ENCODE measurements around the gene COL27A1. TPM values are rescaled to one million over a fixed set of nuclear protein-coding genes. Genes with fewer than 3 reads are reported as not detected.

Gene COL27A1
- total RNA-seq, 1 experiment from 2014 or later = 12.0 TPM

DNA sequence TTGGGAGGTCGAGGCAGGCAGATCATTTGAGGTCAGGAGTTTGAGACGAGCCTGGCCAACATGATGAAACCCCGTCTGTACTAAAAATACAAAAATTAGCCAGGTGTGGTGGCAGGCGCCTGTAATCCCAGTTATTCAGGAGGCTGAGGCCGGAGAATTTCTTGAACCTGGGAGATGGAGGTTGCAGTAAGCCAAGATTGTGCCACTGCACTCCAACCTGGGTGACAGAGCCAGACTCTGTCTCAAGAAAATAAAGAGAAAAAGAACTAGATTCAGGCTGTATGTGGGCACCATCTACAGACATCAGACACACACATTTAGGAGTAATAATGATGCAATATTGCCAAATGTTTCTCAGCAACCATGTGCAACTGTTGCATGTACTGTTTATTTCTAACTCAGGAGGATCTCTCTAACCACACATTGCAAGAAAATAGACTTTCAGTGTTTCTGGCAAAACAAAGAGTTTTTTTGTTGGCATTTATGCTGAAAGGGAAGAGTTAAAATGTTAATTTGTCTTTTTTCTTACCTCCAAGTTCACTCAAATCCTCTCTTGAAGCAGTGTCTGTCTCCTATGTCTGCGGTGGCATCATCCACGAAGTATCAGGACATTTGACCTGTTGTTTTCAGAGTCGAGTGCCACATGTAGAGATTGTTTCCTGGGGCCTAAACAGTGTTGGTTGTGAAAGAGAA is 162.5 kb downstream of the COL27A1 start:
- Histone ChIP-seq H3K27me3 (ENCODE audit: insufficient read depth, low read length) (no peaks in the 10 kb centered on the region), H3K9me2 (ENCODE audit: insufficient read depth) (no peaks in the 10 kb centered on the region), H3K36me3 (ENCODE audit: control insufficient read depth in 1 of 2, insufficient read depth in 2 of 2, low read length in 2 of 2) (no peaks in the 10 kb centered on the region), H3K9ac (ENCODE audit: low read length) (no peak overlapping the region), H3K4me1 (ENCODE audit: control insufficient read depth in 1 of 2, insufficient read depth in 2 of 2, low read length in 2 of 2) (no peaks in the 10 kb centered on the region), H3K27ac (ENCODE audit: low read depth, low read length) (no peak overlapping the region), H3K79me2 (ENCODE audit: insufficient read depth, low read length) (no peaks in the 10 kb centered on the region), H3K9me3 (ENCODE audit: control insufficient read depth in 1 of 2, insufficient read depth in 1 of 2, low read depth in 1 of 2, low read length in 2 of 2) (no peaks in the 10 kb centered on the region), H3K4me3 (replicated peaks in 1 of 2; ENCODE audit: low read depth in 1 of 2, low read length in 2 of 2) (no peak overlapping the region), H2AFZ (ENCODE audit: low read depth, low read length, poor library complexity, severe bottlenecking) (no peak overlapping the region), H3K4me2 (ENCODE audit: low read length) (no peak overlapping the region), H4K20me1 (ENCODE audit: insufficient read depth) (no peaks in the 10 kb centered on the region)
- intact Hi-C loops (cut with micrococcal nuclease) = no loop called here
- RAD21 ChIA-PET (ENCODE audit: low non-redundant PET in 1 of 2, low total read pairs in 2 of 2, uncharacterized antibody in 2 of 2, unreplicated experiment in 2 of 2) = interaction anchor here in 1 of 2 experiments (0.7 kb wide), 1 partner anchor 417 kb away, joined by 3 read pairs; no protein-coding TSS in a partner anchor
- POLR2A ChIA-PET = no interaction called here
- no TSS peak for BruUV-seq (replicated peaks)
- DNase-seq (ENCODE audit: low read depth, low spot score) = no peak
- TF ChIP-seq SIN3A (IDR thresholded peaks at IDR 0.05; ENCODE audit: low read depth) = no peak
- TF ChIP-seq, protein P1, sequence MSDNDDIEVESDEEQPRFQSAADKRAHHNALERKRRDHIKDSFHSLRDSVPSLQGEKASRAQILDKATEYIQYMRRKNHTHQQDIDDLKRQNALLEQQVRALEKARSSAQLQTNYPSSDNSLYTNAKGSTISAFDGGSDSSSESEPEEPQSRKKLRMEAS (IDR thresholded peaks at IDR 0.05) = peak; percentile 41
- CTCF ChIA-PET = no interaction called here
- ATAC-seq = no peak

- Histone ChIP-seq H3K27ac (ENCODE audit: low read depth, low read length) (no peak overlapping the region), H3K9me2 (ENCODE audit: insufficient read depth) (no peaks in the 10 kb centered on the region), H3K9me3 (ENCODE audit: control insufficient read depth in 1 of 2, insufficient read depth in 1 of 2, low read depth in 1 of 2, low read length in 2 of 2) (no peaks in the 10 kb centered on the region), H3K36me3 (ENCODE audit: control insufficient read depth in 1 of 2, insufficient read depth in 2 of 2, low read length in 2 of 2) (no peaks in the 10 kb centered on the region), H3K9ac (ENCODE audit: low read length) (no peak overlapping the region), H4K20me1 (ENCODE audit: insufficient read depth) (no peaks in the 10 kb centered on the region), H3K4me1 (ENCODE audit: control insufficient read depth in 1 of 2, insufficient read depth in 2 of 2, low read length in 2 of 2) (no peaks in the 10 kb centered on the region), H2AFZ (ENCODE audit: low read depth, low read length, poor library complexity, severe bottlenecking) (no peak overlapping the region), H3K4me2 (ENCODE audit: low read length) (no peak overlapping the region), H3K27me3 (ENCODE audit: insufficient read depth, low read length) (no peaks in the 10 kb centered on the region), H3K4me3 (replicated peaks in 1 of 2; ENCODE audit: low read depth in 1 of 2, low read length in 2 of 2) (no peak overlapping the region), H3K79me2 (ENCODE audit: insufficient read depth, low read length) (no peaks in the 10 kb centered on the region)
- ChIA-PET RAD21 (ENCODE audit: low non-redundant PET in 1 of 2, low total read pairs in 2 of 2, uncharacterized antibody in 2 of 2, unreplicated experiment in 2 of 2) (interaction anchor here in 1 of 2 experiments (0.7 kb wide), 1 partner anchor 417 kb away, joined by 3 read pairs; no protein-coding TSS in a partner anchor), CTCF (no interaction called here), POLR2A (no interaction called here)
- DNase-seq (ENCODE audit: low read depth, low spot score) (no peak), ATAC-seq (no peak)
- intact Hi-C loops (cut with micrococcal nuclease) = no loop called here
- no TSS peak for BruUV-seq (replicated peaks)
- TF ChIP-seq YY1 (IDR thresholded peaks at IDR 0.05; ENCODE audit: extremely low read depth, insufficient replicate concordance, low read depth, low read length) = no peak
- no peak for TF ChIP-seq ATF3 (IDR thresholded peaks at IDR 0.05)
- TF ChIP-seq, protein P2, sequence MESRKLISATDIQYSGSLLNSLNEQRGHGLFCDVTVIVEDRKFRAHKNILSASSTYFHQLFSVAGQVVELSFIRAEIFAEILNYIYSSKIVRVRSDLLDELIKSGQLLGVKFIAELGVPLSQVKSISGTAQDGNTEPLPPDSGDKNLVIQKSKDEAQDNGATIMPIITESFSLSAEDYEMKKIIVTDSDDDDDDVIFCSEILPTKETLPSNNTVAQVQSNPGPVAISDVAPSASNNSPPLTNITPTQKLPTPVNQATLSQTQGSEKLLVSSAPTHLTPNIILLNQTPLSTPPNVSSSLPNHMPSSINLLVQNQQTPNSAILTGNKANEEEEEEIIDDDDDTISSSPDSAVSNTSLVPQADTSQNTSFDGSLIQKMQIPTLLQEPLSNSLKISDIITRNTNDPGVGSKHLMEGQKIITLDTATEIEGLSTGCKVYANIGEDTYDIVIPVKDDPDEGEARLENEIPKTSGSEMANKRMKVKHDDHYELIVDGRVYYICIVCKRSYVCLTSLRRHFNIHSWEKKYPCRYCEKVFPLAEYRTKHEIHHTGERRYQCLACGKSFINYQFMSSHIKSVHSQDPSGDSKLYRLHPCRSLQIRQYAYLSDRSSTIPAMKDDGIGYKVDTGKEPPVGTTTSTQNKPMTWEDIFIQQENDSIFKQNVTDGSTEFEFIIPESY (IDR thresholded peaks at IDR 0.05; ENCODE audit: extremely low read depth, insufficient replicate concordance, low read length) = no peak
- no peak for TF ChIP-seq CEBPB (IDR thresholded peaks at IDR 0.05; ENCODE audit: low read depth)
These were observed 163.1 kb downstream of the COL27A1 start for GRCh38 chr9:114318416-114318815.

Measured in HCT116 (cell line).